ACC112 (cell line): ENCODE measurements around the gene CEP72.

Source experiments
- H2AFZ ChIP-seq: fragments of 200-600 bp; sonication (generic); one replicate; pipeline ENCODE4 v1.6.0; 2017; ENCODE audit warnings: antibody characterized with exemption, low read length; ENCODE audit not compliant: unreplicated experiment
- H3K27ac ChIP-seq: fragments of 200-600 bp; sonication (generic); 2 replicates; pipeline ENCODE4 v1.5.1; 2014; ENCODE audit warnings: low read depth, mild to moderate bottlenecking, antibody characterized with exemption, low read length, moderate library complexity
- H3K27me3 ChIP-seq: fragments of 200-600 bp; sonication (generic); 2 replicates; pipeline ENCODE4 v1.6.1; 2014; ENCODE audit warnings: mild to moderate bottlenecking, antibody characterized with exemption, low read length, moderate library complexity, mixed read lengths; ENCODE audit not compliant: insufficient read depth
- H3K36me3 ChIP-seq: fragments of 200-600 bp; sonication (generic); 2 replicates; pipeline ENCODE4 v1.6.1; 2016; ENCODE audit warnings: mild to moderate bottlenecking, antibody characterized with exemption, low read length, moderate library complexity, mixed read lengths; ENCODE audit not compliant: insufficient read depth
- H3K4me1 ChIP-seq: fragments of 200-600 bp; sonication (generic); one replicate; pipeline ENCODE4 v1.6.1; 2016; ENCODE audit warnings: low read length, mixed read lengths; ENCODE audit not compliant: insufficient read depth, unreplicated experiment, control insufficient read depth
- H3K4me3 ChIP-seq: fragments of 200-600 bp; sonication (generic); 2 replicates; pipeline ENCODE4 v1.5.1; 2014; ENCODE audit warnings: mild to moderate bottlenecking, low read depth, low read length
- H3K79me2 ChIP-seq: fragments of 200-600 bp; sonication (generic); one replicate; pipeline ENCODE4 v1.6.0; 2016; ENCODE audit warnings: low read length; ENCODE audit not compliant: control insufficient read depth, unreplicated experiment, insufficient read depth

The CEP72 gene

DNA sequence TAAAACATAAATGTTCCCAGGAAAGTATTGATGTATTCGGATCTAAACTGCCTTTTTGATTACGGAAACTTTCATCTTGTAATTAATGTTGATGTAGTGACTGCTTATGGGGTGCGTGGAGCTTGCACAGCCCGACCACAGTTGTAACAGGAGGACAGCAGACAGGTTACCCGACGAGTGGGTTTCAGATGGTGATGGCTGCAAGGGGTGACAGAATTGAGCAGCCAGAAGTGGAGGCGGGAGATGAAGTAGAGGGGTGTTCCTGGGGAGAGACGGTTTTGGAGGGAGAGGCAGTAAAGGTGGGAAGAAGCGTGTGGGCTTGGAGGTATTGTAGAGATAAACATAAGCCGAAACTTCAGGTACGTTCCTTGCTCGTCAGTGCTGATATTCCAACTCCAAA, 5.8 kb downstream of the CEP72 start:
- H3K79me2 ChIP-seq = peaks cover 56% of the 10 kb centered on the region
- peaks cover 19% of the 10 kb centered on the region for H3K36me3 ChIP-seq
- no peak overlapping the region for H3K27ac ChIP-seq

GRCh38 chr5:618450-618849, 6.3 kb downstream of the CEP72 start:
- Histone ChIP-seq H2AFZ (no peak overlapping the region), H3K27me3 (no peaks in the 10 kb centered on the region), H3K27ac (no peak overlapping the region), H3K4me1 (no peaks in the 10 kb centered on the region), H3K36me3 (peaks cover 19% of the 10 kb centered on the region), H3K4me3 (no peak overlapping the region), H3K79me2 (peaks cover 51% of the 10 kb centered on the region)

More for the DNA sequence above, 5.8 kb downstream of the CEP72 start:
- Histone ChIP-seq H3K27me3 (no peaks in the 10 kb centered on the region), H3K4me3 (no peak overlapping the region), H2AFZ (no peak overlapping the region), H3K4me1 (no peaks in the 10 kb centered on the region)

DNA sequence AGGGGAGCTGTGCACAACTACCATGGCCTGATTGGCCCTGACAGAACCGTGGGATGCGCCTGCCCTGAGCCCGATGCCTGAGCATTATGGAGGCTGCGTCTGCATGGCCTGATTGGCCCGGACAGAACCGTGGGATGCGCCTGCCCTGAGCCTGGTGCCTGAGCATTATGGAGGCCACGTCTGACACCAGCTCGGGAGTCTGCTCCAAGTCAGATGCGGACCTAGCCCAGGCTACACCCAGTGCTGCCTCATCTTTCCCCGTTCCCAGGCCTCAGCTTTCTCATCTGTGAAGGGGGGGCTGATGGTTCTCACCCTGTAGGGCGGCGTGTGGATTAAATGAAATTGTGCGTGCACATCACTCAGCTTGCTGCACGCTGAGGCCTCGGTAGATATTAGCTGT, 7.3 kb downstream of the CEP72 start:
- Histone ChIP-seq H3K27me3 (no peaks in the 10 kb centered on the region), H3K4me3 (no peak overlapping the region), H2AFZ (no peak overlapping the region), H3K4me1 (no peaks in the 10 kb centered on the region), H3K79me2 (peaks cover 41% of the 10 kb centered on the region), H3K36me3 (peaks cover 19% of the 10 kb centered on the region), H3K27ac (no peak overlapping the region)

- Histone ChIP-seq H3K36me3 (peaks cover 14% of the 10 kb centered on the region), H3K4me1 (no peaks in the 10 kb centered on the region), H3K79me2 (peaks cover 34% of the 10 kb centered on the region)
These were observed 8.0 kb downstream of the CEP72 start for GRCh38 chr5:620152-620551.

DNA sequence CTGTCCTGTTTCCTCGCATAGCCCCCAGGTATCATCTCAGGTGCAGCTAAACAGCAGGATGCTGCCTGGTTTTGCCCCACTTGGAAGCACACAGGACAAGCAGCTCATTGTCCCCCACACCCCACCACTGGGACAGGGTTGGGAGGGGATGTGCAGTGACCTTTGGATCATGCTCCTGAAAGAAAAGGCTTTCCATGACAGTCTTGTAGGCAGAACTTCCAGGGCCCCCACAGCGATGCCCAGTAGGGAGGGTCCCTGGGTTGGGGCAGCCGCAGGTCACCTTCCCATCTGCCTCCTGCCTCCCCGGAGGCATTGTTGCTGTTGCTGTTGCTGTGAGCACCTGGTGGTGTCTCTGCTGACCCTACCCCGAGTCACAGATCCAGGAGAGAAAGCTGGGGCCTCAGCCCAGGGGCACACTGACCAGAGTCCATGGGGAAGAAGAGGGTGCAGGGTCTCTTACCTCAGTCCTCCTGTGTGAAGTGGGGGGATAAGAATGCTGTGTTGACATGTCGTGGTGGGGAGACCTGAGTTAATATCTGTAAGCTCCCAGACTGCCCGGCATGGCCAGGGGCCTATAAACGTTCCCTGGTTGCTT, 8.5 kb downstream of the CEP72 start:
- H3K4me1 ChIP-seq = no peaks in the 10 kb centered on the region
- peaks cover 29% of the 10 kb centered on the region for H3K79me2 ChIP-seq
- peaks cover 9% of the 10 kb centered on the region for H3K36me3 ChIP-seq
- H3K27ac ChIP-seq = no peak overlapping the region
- no peak overlapping the region for H3K4me3 ChIP-seq
- H2AFZ ChIP-seq = no peak overlapping the region
- H3K27me3 ChIP-seq = no peaks in the 10 kb centered on the region

More at GRCh38 chr5:620152-620551, 8.0 kb downstream of the CEP72 start:
- Histone ChIP-seq H3K27me3 (no peaks in the 10 kb centered on the region), H3K27ac (no peak overlapping the region), H3K4me3 (no peak overlapping the region), H2AFZ (no peak overlapping the region)

- Histone ChIP-seq H3K27ac (no peak overlapping the region), H3K27me3 (no peaks in the 10 kb centered on the region), H3K36me3 (peaks cover 2% of the 10 kb centered on the region; the same call in 1 of the 2 replicates), H3K4me3 (no peak overlapping the region), H3K4me1 (no peaks in the 10 kb centered on the region), H2AFZ (no peak overlapping the region), H3K79me2 (peaks cover 22% of the 10 kb centered on the region)
These were observed 9.2 kb downstream of the CEP72 start for GRCh38 chr5:621341-621761.

DNA sequence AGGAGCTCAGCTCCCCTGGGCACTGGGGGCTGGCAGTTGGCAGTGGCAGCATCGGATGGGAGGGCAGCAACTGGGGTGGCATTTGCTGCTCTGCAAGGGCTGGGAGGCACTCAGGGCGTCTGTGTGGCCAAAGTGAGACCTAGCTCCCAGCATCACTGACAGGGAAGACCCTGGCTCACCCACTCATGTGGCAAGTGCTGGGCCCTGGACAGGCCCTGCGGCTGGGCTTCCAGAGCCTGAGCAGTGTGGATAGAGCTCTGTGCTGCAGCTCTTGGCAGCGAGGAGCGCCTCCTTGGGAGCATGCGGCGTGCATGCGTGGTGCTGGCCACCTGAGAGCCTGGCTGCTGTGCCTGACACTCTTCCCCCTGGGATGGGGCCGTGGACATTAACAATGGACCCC, 10.2 kb downstream of the CEP72 start:
- Histone ChIP-seq H3K4me3 (no peak overlapping the region), H3K27me3 (no peaks in the 10 kb centered on the region), H2AFZ (no peak overlapping the region), H3K4me1 (no peaks in the 10 kb centered on the region), H3K79me2 (peaks cover 12% of the 10 kb centered on the region), H3K27ac (no peak overlapping the region), H3K36me3 (no peaks in the 10 kb centered on the region)

- H3K36me3 ChIP-seq = peaks cover 6% of the 10 kb centered on the region; the same call in 1 of the 2 replicates
- no peak overlapping the region for H3K4me3 ChIP-seq
- no peaks in the 10 kb centered on the region for H3K4me1 ChIP-seq
- no peak overlapping the region for H3K27ac ChIP-seq
- no peaks in the 10 kb centered on the region for H3K27me3 ChIP-seq
- H3K79me2 ChIP-seq = peaks cover 6% of the 10 kb centered on the region
- H2AFZ ChIP-seq = no peak overlapping the region
These were observed 10.9 kb downstream of the CEP72 start for GRCh38 chr5:622946-623522.

GRCh38 chr5:623531-623930, 11.4 kb downstream of the CEP72 start:
- H3K36me3 ChIP-seq = peaks cover 10% of the 10 kb centered on the region; the same call in 1 of the 2 replicates
- no peaks in the 10 kb centered on the region for H3K27me3 ChIP-seq
- no peak overlapping the region for H3K4me3 ChIP-seq
- H2AFZ ChIP-seq = no peak overlapping the region
- H3K79me2 ChIP-seq = peaks cover under 1% of the 10 kb centered on the region
- no peak overlapping the region for H3K27ac ChIP-seq
- no peaks in the 10 kb centered on the region for H3K4me1 ChIP-seq

GRCh38 chr5:624118-624950, 12.2 kb downstream of the CEP72 start:
- no peak overlapping the region for H3K4me3 ChIP-seq
- H3K79me2 ChIP-seq = peaks cover 4% of the 10 kb centered on the region
- H3K4me1 ChIP-seq = no peaks in the 10 kb centered on the region
- no peak overlapping the region for H2AFZ ChIP-seq
- H3K27me3 ChIP-seq = no peaks in the 10 kb centered on the region
- H3K27ac ChIP-seq = no peak overlapping the region
- peaks cover 10% of the 10 kb centered on the region; the same call in 1 of the 2 replicates for H3K36me3 ChIP-seq

- Histone ChIP-seq H3K36me3 (peaks cover 10% of the 10 kb centered on the region; the same call in 1 of the 2 replicates), H3K79me2 (peaks cover 4% of the 10 kb centered on the region), H3K27me3 (no peaks in the 10 kb centered on the region), H3K4me3 (no peak overlapping the region), H3K27ac (no peak overlapping the region), H2AFZ (no peak overlapping the region), H3K4me1 (no peaks in the 10 kb centered on the region)
These were observed 12.8 kb downstream of the CEP72 start for GRCh38 chr5:624951-625230.
